HepG2 (cell line): ENCODE measurements around the gene APOC1. TPM values are rescaled to one million over a fixed set of nuclear protein-coding genes. Genes with fewer than 3 reads are reported as not detected.

Experiments used
- ATF7 ChIP-seq, 2 experiments: fragments of 450-650 bp in 1 of 2; sonication (generic) in 1 of 2; formaldehyde crosslinking in 1 of 2; IDR thresholded peaks; 2 replicates each; pipeline versions ENCODE4 v1.4.0 to v1.6.1; 2016 to 2020; ENCODE audit warnings: antibody characterized with exemption in 1 of 2, mild to moderate bottlenecking in 1 of 2, missing genetic modification reagents in 1 of 2
- DZIP1 ChIP-seq: sonication (generic); formaldehyde crosslinking; IDR thresholded peaks from 2 replicates; pipeline ENCODE4 v1.5.0; 2020; ENCODE audit warnings: mild to moderate bottlenecking, missing genetic modification reagents
- GZF1 ChIP-seq: sonication (generic); formaldehyde crosslinking; IDR thresholded peaks from 2 replicates; pipeline ENCODE4 v1.5.1; 2020; ENCODE audit warnings: mild to moderate bottlenecking, missing genetic modification reagents
- JUN ChIP-seq: sonication (generic); formaldehyde crosslinking; IDR thresholded peaks from 2 replicates; pipeline ENCODE4 v1.4.0; 2020; ENCODE audit warnings: mild to moderate bottlenecking, missing genetic modification reagents
- ZNF207 ChIP-seq: fragments of 450-650 bp; IDR thresholded peaks from 2 replicates; pipeline ENCODE4 v1.6.1; 2016; ENCODE audit warnings: antibody characterized with exemption, borderline replicate concordance
- ZNF513 ChIP-seq: sonication (generic); formaldehyde crosslinking; conservative IDR thresholded peaks from 2 replicates; pipeline ENCODE4 v1.5.0; 2020; ENCODE audit warnings: missing genetic modification reagents
- ZNF572 ChIP-seq: sonication (generic); formaldehyde crosslinking; IDR thresholded peaks from 2 replicates; pipeline ENCODE4 v1.5.1; 2020; ENCODE audit warnings: mild to moderate bottlenecking, missing genetic modification reagents
- ZNF691 ChIP-seq: sonication (generic); formaldehyde crosslinking; IDR thresholded peaks from 2 replicates; pipeline ENCODE4 v1.4.0; 2020; ENCODE audit warnings: missing genetic modification reagents, low read depth, mild to moderate bottlenecking, borderline replicate concordance
- ZNF709 ChIP-seq: sonication (generic); formaldehyde crosslinking; IDR thresholded peaks from 2 replicates; pipeline ENCODE4 v1.5.0; 2020; ENCODE audit warnings: mild to moderate bottlenecking, missing genetic modification reagents
- ZXDC ChIP-seq: sonication (generic); formaldehyde crosslinking; IDR thresholded peaks from 2 replicates; pipeline ENCODE4 v1.5.0; 2020; ENCODE audit warnings: mild to moderate bottlenecking, missing genetic modification reagents
- polyA plus RNA-seq, 8 experiments: library from polyadenylated mRNA; depleted of rRNA in 3 of 8; stranded (reverse) in 7 of 8; unstranded in 1 of 8; fragments of >200 nt; fragmentation: Illumina TruSeq in 4 of 8; extraction: Trizol in 4 of 8; gene quantifications; 2 replicates each; pipeline versions ENCODE4 v1.2.1 to v1.2.3, GENCODE V29; 2011 to 2016; ENCODE audit warnings: low read depth in 4 of 8, missing spikeins in 1 of 8, mixed read lengths in 1 of 8; ENCODE audit not compliant: insufficient read depth in 1 of 8
- total RNA-seq, 5 experiments: library from RNA; depleted of rRNA; stranded (reverse); fragments of >200 nt; fragmentation: Illumina TruSeq; extraction: Trizol; gene quantifications; 2 replicates each; pipeline ENCODE4 v1.2.3, GENCODE V29; 2016; ENCODE audit warnings: low read depth in 1 of 5
- TF ChIP-seq, protein P1 (sequence below): sonication (generic); formaldehyde crosslinking; conservative IDR thresholded peaks from 2 replicates; pipeline ENCODE4 v1.8.0; 2022; ENCODE audit warnings: mild to moderate bottlenecking, moderate library complexity, missing genetic modification reagents
- TF ChIP-seq, protein P2 (sequence below): sonication (generic); formaldehyde crosslinking; IDR thresholded peaks from 2 replicates; pipeline ENCODE4 v1.5.0; 2020; ENCODE audit warnings: missing genetic modification reagents
- TF ChIP-seq, protein P3 (sequence below): sonication (generic); formaldehyde crosslinking; IDR thresholded peaks from 2 replicates; pipeline ENCODE4 v1.8.1; 2023; ENCODE audit warnings: mild to moderate bottlenecking, missing genetic modification reagents, borderline replicate concordance

The APOC1 gene
- total and polyA plus RNA-seq, 2 of the 13 experiments (the other 11 are each of a cell fraction or from before 2014, with no cell fraction given): 600 to 1,235 TPM

- TF ChIP-seq, protein P1, sequence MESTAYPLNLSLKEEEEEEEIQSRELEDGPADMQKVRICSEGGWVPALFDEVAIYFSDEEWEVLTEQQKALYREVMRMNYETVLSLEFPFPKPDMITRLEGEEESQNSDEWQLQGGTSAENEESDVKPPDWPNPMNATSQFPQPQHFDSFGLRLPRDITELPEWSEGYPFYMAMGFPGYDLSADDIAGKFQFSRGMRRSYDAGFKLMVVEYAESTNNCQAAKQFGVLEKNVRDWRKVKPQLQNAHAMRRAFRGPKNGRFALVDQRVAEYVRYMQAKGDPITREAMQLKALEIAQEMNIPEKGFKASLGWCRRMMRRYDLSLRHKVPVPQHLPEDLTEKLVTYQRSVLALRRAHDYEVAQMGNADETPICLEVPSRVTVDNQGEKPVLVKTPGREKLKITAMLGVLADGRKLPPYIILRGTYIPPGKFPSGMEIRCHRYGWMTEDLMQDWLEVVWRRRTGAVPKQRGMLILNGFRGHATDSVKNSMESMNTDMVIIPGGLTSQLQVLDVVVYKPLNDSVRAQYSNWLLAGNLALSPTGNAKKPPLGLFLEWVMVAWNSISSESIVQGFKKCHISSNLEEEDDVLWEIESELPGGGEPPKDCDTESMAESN (CRISPR knock-in tag): peak; percentile 96
- TF ChIP-seq JUN (CRISPR knock-in tag) (peak; percentile 88), ZNF513 (CRISPR knock-in tag) (no peak), ZNF207 (no peak), DZIP1 (CRISPR knock-in tag) (peak; percentile 96), ZXDC (CRISPR knock-in tag) (peak; percentile 86; the same call in 1 of the 2 replicates), GZF1 (no peak), ZNF572 (CRISPR knock-in tag) (peak; percentile 59; the same call in 1 of the 2 replicates), ZNF691 (CRISPR knock-in tag) (peak; percentile 93; the same call in 1 of the 2 replicates), ATF7 (IDR thresholded peaks at IDR 0.05) (peak; percentile 27; the same call in 1 of the 2 replicates), ATF7 (CRISPR knock-in tag; IDR thresholded peaks at IDR 0.05) (peak; percentile 78; the same call in 1 of the 2 replicates), ZNF709 (CRISPR knock-in tag) (peak; percentile 92; the same call in 1 of the 2 replicates)
- TF ChIP-seq, protein P2, sequence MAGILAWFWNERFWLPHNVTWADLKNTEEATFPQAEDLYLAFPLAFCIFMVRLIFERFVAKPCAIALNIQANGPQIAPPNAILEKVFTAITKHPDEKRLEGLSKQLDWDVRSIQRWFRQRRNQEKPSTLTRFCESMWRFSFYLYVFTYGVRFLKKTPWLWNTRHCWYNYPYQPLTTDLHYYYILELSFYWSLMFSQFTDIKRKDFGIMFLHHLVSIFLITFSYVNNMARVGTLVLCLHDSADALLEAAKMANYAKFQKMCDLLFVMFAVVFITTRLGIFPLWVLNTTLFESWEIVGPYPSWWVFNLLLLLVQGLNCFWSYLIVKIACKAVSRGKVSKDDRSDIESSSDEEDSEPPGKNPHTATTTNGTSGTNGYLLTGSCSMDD: no peak
- TF ChIP-seq, protein P3, sequence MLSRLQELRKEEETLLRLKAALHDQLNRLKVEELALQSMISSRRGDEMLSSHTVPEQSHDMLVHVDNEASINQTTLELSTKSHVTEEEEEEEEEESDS: no peak
Measured at GRCh38 chr19:44925114-44925891, 10.9 kb downstream of the APOC1 start (continued).
